Prostate gland (tissue), 2 donors: Measurements from ENCODE around the gene CELF2. TPM values are rescaled to one million over a fixed set of nuclear protein-coding genes. Genes with fewer than 3 reads are reported as not detected.

ENCODE experiments used
- DNase-seq: peaks from one replicate; pipeline ENCODE4 v3.0.0-alpha.2; 2019; ENCODE audit warnings: low spot score
- H3K27ac ChIP-seq, 2 donors: fragments of 200-600 bp; sonication (generic); 2 replicates each; pipeline ENCODE4 v1.5.1; 2017 to 2019
- H3K27me3 ChIP-seq: fragments of 200-600 bp; sonication (generic); replicated peaks from 2 replicates; pipeline ENCODE4 v1.5.1; 2019; ENCODE audit not compliant: insufficient read depth
- H3K36me3 ChIP-seq, 2 donors: fragments of 200-600 bp; sonication (generic); 1 replicate in 1 of 2; 2 replicates in 1 of 2; pipeline versions ENCODE4 v1.5.1 to v1.8.1; 2017 to 2019
- H3K4me1 ChIP-seq: fragments of 200-600 bp; sonication (generic); replicated peaks from 2 replicates; pipeline ENCODE4 v1.5.1; 2019
- H3K4me3 ChIP-seq, 2 donors: fragments of 200-600 bp; sonication (generic); 2 replicates each; pipeline ENCODE4 v1.5.1; 2017 to 2019
- H3K9me3 ChIP-seq: fragments of 200-600 bp; sonication (generic); 2 replicates; pipeline ENCODE4 v1.5.1; 2017
- CTCF ChIP-seq, 4 experiments: fragments of 200-600 bp in 2 of 4; fragments of 450-650 bp in 2 of 4; sonication (generic) in 2 of 4; IDR thresholded peaks; 1 replicate in 3 of 4; 2 replicates in 1 of 4; pipeline ENCODE4 v1.5.1; 2016 to 2019; ENCODE audit warnings: antibody characterized with exemption in 4 of 4, mild to moderate bottlenecking in 2 of 4, moderate library complexity in 2 of 4
- POLR2A ChIP-seq: fragments of 450-650 bp; IDR thresholded peaks from one replicate; pipeline ENCODE4 v1.6.1; 2016; ENCODE audit warnings: antibody characterized with exemption, mild to moderate bottlenecking
- POLR2AphosphoS5 ChIP-seq: sonication (generic); formaldehyde crosslinking; IDR thresholded peaks from one replicate; pipeline ENCODE4 v1.6.1; 2017; ENCODE audit warnings: antibody characterized with exemption
- WGBS: methylation state at CpG from one replicate; pipeline ENCODE4 v1.1.5; 2018; 5-methylcytosine and 5-hydroxymethylcytosine counted together
- intact Hi-C: fragments of 100-400 bp; cut with DNase I; formaldehyde crosslinking; loops from one replicate; pipeline ENCODE4 v1.14.2; 2022
- total RNA-seq, 2 donors: library from RNA; depleted of rRNA; stranded (reverse); fragments of >200 nt; gene quantifications; one replicate each; pipeline ENCODE4 v1.1.0, GENCODE V29; 2016

Gene CELF2
- total RNA-seq, 2 donors from 2014 or later, result 19.2 to 43.2 TPM

- DNase-seq, result no peak
- Histone ChIP-seq H3K27ac (no peak overlapping the region), H3K27me3 (no peaks in the 10 kb centered on the region), H3K4me3 (no peak overlapping the region), H3K36me3 (no peaks in the 10 kb centered on the region), H3K4me1 (no peaks in the 10 kb centered on the region), H3K9me3 (no peaks in the 10 kb centered on the region)
- intact Hi-C loops, result no loop called here
- WGBS, result 96% methylated on average over 15 of the region's 15 CpGs
- no peak for TF ChIP-seq POLR2A
- TF ChIP-seq CTCF (IDR thresholded peaks at IDR 0.05), result no peak
- TF ChIP-seq POLR2AphosphoS5, result no peak
Observed at GRCh38 chr10:11207560-11207844, 189.8 kb downstream of the CELF2 start.

- Histone ChIP-seq H3K27ac (no peak overlapping the region), H3K36me3 (no peaks in the 10 kb centered on the region), H3K4me3 (no peak overlapping the region), H3K4me1 (no peaks in the 10 kb centered on the region), H3K9me3 (no peaks in the 10 kb centered on the region), H3K27me3 (no peaks in the 10 kb centered on the region)
- TF ChIP-seq CTCF (IDR thresholded peaks at IDR 0.05), result no peak
- TF ChIP-seq POLR2AphosphoS5, result no peak
- TF ChIP-seq POLR2A, result no peak
- 96% methylated on average over 8 of the region's 8 CpGs for WGBS
- DNase-seq, result no peak
- intact Hi-C loops, result no loop called here
Observed at GRCh38 chr10:11208243-11208642, 190.6 kb downstream of the CELF2 start.

- Histone ChIP-seq H3K9me3 (no peaks in the 10 kb centered on the region), H3K4me1 (no peaks in the 10 kb centered on the region), H3K27me3 (no peaks in the 10 kb centered on the region), H3K27ac (no peak overlapping the region), H3K4me3 (no peak overlapping the region), H3K36me3 (no peaks in the 10 kb centered on the region)
- DNase-seq, result no peak
- TF ChIP-seq CTCF (IDR thresholded peaks at IDR 0.05), result no peak
- TF ChIP-seq POLR2A, result no peak
- no peak for TF ChIP-seq POLR2AphosphoS5
- 90% methylated on average over 13 of the region's 13 CpGs for WGBS
- intact Hi-C loops, result no loop called here
Observed at GRCh38 chr10:11208908-11209829, 191.5 kb downstream of the CELF2 start.

- no peak overlapping the region for H3K4me3 ChIP-seq
- 58% methylated on average over 6 of the region's 6 CpGs for WGBS
- no peaks in the 10 kb centered on the region for H3K27me3 ChIP-seq
- intact Hi-C loops, result no loop called here
- H3K27ac ChIP-seq, result no peak overlapping the region
- H3K36me3 ChIP-seq, result no peaks in the 10 kb centered on the region
- DNase-seq, result no peak
- no peaks in the 10 kb centered on the region for H3K9me3 ChIP-seq
- TF ChIP-seq CTCF (IDR thresholded peaks at IDR 0.05), result no peak
- no peak for TF ChIP-seq POLR2A
- TF ChIP-seq POLR2AphosphoS5, result no peak
- no peaks in the 10 kb centered on the region for H3K4me1 ChIP-seq
Observed at GRCh38 chr10:11209830-11210181, 192.1 kb downstream of the CELF2 start.
